ENCODE data around the gene MYT1.

The MYT1 gene

DNA sequence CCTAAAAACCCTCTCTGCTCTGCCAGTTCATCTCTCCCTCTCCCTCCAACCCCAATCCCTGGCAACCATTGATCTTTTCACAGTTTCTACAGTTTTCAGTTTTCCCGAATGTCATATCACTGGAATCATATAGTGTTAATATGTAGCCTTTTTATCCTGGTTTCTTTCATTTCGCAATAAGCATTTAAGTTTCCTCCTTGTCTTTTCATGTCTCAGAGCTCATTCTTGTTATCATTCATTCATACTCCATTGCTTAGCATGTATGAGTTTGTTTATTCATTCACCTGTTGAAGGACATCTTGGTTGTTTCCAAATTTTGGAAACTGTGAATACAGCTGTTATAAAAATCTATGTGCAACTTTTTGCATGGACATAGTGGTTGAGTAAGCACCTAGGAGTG lies 85.8 kb downstream of the MYT1 start:
- no peaks in the 10 kb centered on the region for H3K79me2 ChIP-seq (ENCODE audit: low read length)
- H3K27me3 ChIP-seq (replicated peaks; ENCODE audit: insufficient read depth, low read length) = peaks cover 67% of the 10 kb centered on the region
- H3K4me3 ChIP-seq (ENCODE audit: low read length) = no peak overlapping the region
- no peak overlapping the region for H3K27ac ChIP-seq (ENCODE audit: low read length)
- no peaks in the 10 kb centered on the region for H3K36me3 ChIP-seq (replicated peaks; ENCODE audit: insufficient read depth, low read length)
- H3K4me2 ChIP-seq (ENCODE audit: low read depth, low read length) = no peak overlapping the region
- no peaks in the 10 kb centered on the region for H3K9me2 ChIP-seq (replicated peaks; ENCODE audit: insufficient read depth, low read length)
- no peak overlapping the region for H2AFZ ChIP-seq (ENCODE audit: low read length)
- no peaks in the 10 kb centered on the region for H3F3A ChIP-seq (ENCODE audit: insufficient read depth, low read length)
- H3K9me3 ChIP-seq (replicated peaks; ENCODE audit: insufficient read depth, low read length) = no peaks in the 10 kb centered on the region
- H3K4me1 ChIP-seq (ENCODE audit: low read length) = no peaks in the 10 kb centered on the region
- H3K9ac ChIP-seq (ENCODE audit: low read length) = no peak overlapping the region
- no peak for DNase-seq
- TF ChIP-seq EZH2 (optimal IDR thresholded peaks at IDR 0.05; ENCODE audit: low read depth, low read length) (no peak), EZH2phosphoT487 (IDR thresholded peaks at IDR 0.05; ENCODE audit: low read length) (no peak)
- TF ChIP-seq, protein P1, sequence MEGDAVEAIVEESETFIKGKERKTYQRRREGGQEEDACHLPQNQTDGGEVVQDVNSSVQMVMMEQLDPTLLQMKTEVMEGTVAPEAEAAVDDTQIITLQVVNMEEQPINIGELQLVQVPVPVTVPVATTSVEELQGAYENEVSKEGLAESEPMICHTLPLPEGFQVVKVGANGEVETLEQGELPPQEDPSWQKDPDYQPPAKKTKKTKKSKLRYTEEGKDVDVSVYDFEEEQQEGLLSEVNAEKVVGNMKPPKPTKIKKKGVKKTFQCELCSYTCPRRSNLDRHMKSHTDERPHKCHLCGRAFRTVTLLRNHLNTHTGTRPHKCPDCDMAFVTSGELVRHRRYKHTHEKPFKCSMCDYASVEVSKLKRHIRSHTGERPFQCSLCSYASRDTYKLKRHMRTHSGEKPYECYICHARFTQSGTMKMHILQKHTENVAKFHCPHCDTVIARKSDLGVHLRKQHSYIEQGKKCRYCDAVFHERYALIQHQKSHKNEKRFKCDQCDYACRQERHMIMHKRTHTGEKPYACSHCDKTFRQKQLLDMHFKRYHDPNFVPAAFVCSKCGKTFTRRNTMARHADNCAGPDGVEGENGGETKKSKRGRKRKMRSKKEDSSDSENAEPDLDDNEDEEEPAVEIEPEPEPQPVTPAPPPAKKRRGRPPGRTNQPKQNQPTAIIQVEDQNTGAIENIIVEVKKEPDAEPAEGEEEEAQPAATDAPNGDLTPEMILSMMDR (IDR thresholded peaks at IDR 0.05; ENCODE audit: low read length) = no peak
- no peaks in the 10 kb centered on the region for H4K20me1 ChIP-seq (ENCODE audit: insufficient read depth, low read length)

DNA sequence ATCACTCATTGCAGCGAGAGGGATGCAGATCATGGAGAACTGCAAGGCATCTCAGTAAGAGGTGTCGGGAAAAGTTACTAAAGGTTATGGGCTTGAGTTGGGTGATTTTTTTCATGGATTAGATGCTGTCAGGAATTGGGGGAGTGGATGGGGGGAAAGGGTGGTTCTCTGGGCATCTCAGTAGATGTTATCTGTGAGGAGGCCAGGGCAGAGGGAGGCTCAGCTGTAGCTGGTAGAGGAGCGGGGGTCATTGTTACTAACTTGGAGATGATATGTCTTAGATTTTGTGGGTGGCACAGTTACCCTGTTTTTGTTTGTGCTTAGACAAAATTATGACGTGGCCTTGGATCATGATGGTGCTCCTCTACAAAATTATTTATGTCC lies 88.7 kb downstream of the MYT1 start:
- Histone ChIP-seq H4K20me1 (ENCODE audit: insufficient read depth, low read length) (no peaks in the 10 kb centered on the region), H3K9me2 (replicated peaks; ENCODE audit: insufficient read depth, low read length) (no peaks in the 10 kb centered on the region), H3K36me3 (replicated peaks; ENCODE audit: insufficient read depth, low read length) (no peaks in the 10 kb centered on the region), H3K4me1 (ENCODE audit: low read length) (peaks cover 5% of the 10 kb centered on the region), H3K4me3 (ENCODE audit: low read length) (no peak overlapping the region), H3K4me2 (ENCODE audit: low read depth, low read length) (no peak overlapping the region), H3K79me2 (ENCODE audit: low read length) (peaks cover 22% of the 10 kb centered on the region), H3K9me3 (replicated peaks; ENCODE audit: insufficient read depth, low read length) (no peaks in the 10 kb centered on the region), H3K9ac (ENCODE audit: low read length) (no peak overlapping the region), H3F3A (ENCODE audit: insufficient read depth, low read length) (no peaks in the 10 kb centered on the region), H3K27ac (ENCODE audit: low read length) (no peak overlapping the region), H3K27me3 (replicated peaks; ENCODE audit: insufficient read depth, low read length) (peaks cover 37% of the 10 kb centered on the region), H2AFZ (ENCODE audit: low read length) (no peak overlapping the region)
- no peak for TF ChIP-seq EZH2phosphoT487 (IDR thresholded peaks at IDR 0.05; ENCODE audit: low read length)
- no peak for TF ChIP-seq EZH2 (optimal IDR thresholded peaks at IDR 0.05; ENCODE audit: low read depth, low read length)
- TF ChIP-seq, protein P1 (IDR thresholded peaks at IDR 0.05; ENCODE audit: low read length) = no peak
- no peak for DNase-seq

DNA sequence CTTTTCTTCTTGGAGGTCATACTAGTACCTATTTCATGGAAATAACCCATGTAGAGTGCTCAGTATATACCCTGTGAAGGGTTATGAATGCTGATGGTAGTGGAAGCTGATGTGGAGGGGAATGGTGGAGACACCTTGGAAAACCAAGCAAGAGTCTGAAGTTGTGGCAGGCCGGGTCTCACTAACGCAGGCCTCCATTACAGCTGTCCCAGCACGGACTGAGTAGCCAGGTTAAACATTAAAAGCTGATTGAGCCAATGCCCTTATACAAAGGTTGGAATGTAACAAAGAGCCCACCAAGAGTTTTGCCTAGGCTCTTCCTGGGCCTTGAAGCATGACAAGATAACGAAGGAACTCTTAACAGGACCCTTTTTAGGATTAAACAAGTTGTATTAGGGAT lies 89.2 kb downstream of the MYT1 start:
- Histone ChIP-seq H3K27ac (ENCODE audit: low read length) (no peak overlapping the region), H3K36me3 (replicated peaks; ENCODE audit: insufficient read depth, low read length) (no peaks in the 10 kb centered on the region), H3K4me2 (ENCODE audit: low read depth, low read length) (no peak overlapping the region), H3K4me1 (ENCODE audit: low read length) (peaks cover 5% of the 10 kb centered on the region), H3K9me3 (replicated peaks; ENCODE audit: insufficient read depth, low read length) (no peaks in the 10 kb centered on the region), H4K20me1 (ENCODE audit: insufficient read depth, low read length) (no peaks in the 10 kb centered on the region), H3K27me3 (replicated peaks; ENCODE audit: insufficient read depth, low read length) (peaks cover 35% of the 10 kb centered on the region), H3K79me2 (ENCODE audit: low read length) (peaks cover 27% of the 10 kb centered on the region), H3K9me2 (replicated peaks; ENCODE audit: insufficient read depth, low read length) (no peaks in the 10 kb centered on the region), H3K4me3 (ENCODE audit: low read length) (no peak overlapping the region), H3K9ac (ENCODE audit: low read length) (no peak overlapping the region), H3F3A (ENCODE audit: insufficient read depth, low read length) (no peaks in the 10 kb centered on the region), H2AFZ (ENCODE audit: low read length) (no peak overlapping the region)
- no peak for TF ChIP-seq EZH2phosphoT487 (IDR thresholded peaks at IDR 0.05; ENCODE audit: low read length)
- TF ChIP-seq, protein P1 (IDR thresholded peaks at IDR 0.05; ENCODE audit: low read length) = no peak
- TF ChIP-seq EZH2 (optimal IDR thresholded peaks at IDR 0.05; ENCODE audit: low read depth, low read length) = no peak
- no peak for DNase-seq
